Measurements from ENCODE around the gene TSPAN7.

DNA sequence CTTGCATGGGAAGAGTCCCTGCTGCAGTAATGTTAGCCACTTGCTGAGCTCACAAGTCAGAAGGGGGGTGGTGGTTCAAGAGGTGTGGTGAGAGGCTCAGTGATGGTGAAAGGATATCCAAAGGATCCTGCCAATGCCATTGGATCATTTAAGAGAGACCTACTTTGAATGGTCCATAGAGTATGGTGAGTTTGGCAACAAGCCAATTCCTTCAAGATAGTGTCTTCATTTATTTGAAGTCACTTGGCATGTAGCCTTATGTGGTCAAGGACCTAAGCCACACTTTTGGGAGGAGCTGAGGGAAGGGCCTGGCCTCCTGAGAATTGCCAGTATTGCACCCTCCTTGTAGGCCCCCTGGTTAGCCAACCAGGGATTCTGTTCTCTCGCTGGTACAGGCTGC is 87.9 kb downstream of the TSPAN7 start:
- TF ChIP-seq MYNN (IDR thresholded peaks at IDR 0.05): no peak
- no peak for TF ChIP-seq MYNN (CRISPR knock-in tag; IDR thresholded peaks at IDR 0.05)
- no peak for TF ChIP-seq LARP7 (IDR thresholded peaks at IDR 0.05)
- TF ChIP-seq CHD2 (IDR thresholded peaks at IDR 0.05; ENCODE audit: low read depth, low read length): no peak
- TF ChIP-seq MYC (IDR thresholded peaks at IDR 0.05; ENCODE audit: low read depth, low read length): no peak
- no peak for TF ChIP-seq MYC (CRISPR knock-in tag; IDR thresholded peaks at IDR 0.05; ENCODE audit: borderline replicate concordance, low read depth)
- TF ChIP-seq XRCC5 (IDR thresholded peaks at IDR 0.05; ENCODE audit: low read depth, low read length): no peak
- TF ChIP-seq, protein P1, sequence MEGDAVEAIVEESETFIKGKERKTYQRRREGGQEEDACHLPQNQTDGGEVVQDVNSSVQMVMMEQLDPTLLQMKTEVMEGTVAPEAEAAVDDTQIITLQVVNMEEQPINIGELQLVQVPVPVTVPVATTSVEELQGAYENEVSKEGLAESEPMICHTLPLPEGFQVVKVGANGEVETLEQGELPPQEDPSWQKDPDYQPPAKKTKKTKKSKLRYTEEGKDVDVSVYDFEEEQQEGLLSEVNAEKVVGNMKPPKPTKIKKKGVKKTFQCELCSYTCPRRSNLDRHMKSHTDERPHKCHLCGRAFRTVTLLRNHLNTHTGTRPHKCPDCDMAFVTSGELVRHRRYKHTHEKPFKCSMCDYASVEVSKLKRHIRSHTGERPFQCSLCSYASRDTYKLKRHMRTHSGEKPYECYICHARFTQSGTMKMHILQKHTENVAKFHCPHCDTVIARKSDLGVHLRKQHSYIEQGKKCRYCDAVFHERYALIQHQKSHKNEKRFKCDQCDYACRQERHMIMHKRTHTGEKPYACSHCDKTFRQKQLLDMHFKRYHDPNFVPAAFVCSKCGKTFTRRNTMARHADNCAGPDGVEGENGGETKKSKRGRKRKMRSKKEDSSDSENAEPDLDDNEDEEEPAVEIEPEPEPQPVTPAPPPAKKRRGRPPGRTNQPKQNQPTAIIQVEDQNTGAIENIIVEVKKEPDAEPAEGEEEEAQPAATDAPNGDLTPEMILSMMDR (IDR thresholded peaks at IDR 0.05 in 2 of 3, conservative IDR thresholded peaks at IDR 0.05 in 1 of 3; ENCODE audit: insufficient read depth in 2 of 3, low read depth in 1 of 3, low read length in 3 of 3): no peak
- no peak for TF ChIP-seq ZNF12 (CRISPR knock-in tag; IDR thresholded peaks at IDR 0.05)
- no peak for TF ChIP-seq TBP (optimal IDR thresholded peaks at IDR 0.05; ENCODE audit: low read depth, low read length)
- TF ChIP-seq POLR2A (conservative IDR thresholded peaks at IDR 0.05): no peak
- no peak for TF ChIP-seq FIP1L1 (IDR thresholded peaks at IDR 0.05; ENCODE audit: low read depth, low read length, poor library complexity, severe bottlenecking)
- TF ChIP-seq, protein P2, sequence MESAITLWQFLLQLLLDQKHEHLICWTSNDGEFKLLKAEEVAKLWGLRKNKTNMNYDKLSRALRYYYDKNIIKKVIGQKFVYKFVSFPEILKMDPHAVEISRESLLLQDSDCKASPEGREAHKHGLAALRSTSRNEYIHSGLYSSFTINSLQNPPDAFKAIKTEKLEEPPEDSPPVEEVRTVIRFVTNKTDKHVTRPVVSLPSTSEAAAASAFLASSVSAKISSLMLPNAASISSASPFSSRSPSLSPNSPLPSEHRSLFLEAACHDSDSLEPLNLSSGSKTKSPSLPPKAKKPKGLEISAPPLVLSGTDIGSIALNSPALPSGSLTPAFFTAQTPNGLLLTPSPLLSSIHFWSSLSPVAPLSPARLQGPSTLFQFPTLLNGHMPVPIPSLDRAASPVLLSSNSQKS (CRISPR knock-in tag; IDR thresholded peaks at IDR 0.05): no peak
- TF ChIP-seq, protein P3, sequence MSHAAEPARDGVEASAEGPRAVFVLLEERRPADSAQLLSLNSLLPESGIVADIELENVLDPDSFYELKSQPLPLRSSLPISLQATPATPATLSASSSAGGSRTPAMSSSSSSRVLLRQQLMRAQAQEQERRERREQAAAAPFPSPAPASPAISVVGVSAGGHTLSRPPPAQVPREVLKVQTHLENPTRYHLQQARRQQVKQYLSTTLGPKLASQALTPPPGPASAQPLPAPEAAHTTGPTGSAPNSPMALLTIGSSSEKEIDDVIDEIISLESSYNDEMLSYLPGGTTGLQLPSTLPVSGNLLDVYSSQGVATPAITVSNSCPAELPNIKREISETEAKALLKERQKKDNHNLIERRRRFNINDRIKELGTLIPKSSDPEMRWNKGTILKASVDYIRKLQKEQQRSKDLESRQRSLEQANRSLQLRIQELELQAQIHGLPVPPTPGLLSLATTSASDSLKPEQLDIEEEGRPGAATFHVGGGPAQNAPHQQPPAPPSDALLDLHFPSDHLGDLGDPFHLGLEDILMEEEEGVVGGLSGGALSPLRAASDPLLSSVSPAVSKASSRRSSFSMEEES (CRISPR knock-in tag; IDR thresholded peaks at IDR 0.05): no peak
- no peak for TF ChIP-seq POLR2G (IDR thresholded peaks at IDR 0.05; ENCODE audit: low read depth, low read length)
- TF ChIP-seq ZSCAN32 (CRISPR knock-in tag; IDR thresholded peaks at IDR 0.05): no peak
